GM19238 (cell line): ENCODE data around the gene PRKCE.

Source experiments
- DNase-seq: peaks from one replicate; pipeline ENCODE4 v3.0.0; 2011; ENCODE audit warnings: low spot score; ENCODE audit not compliant: insufficient read length

The PRKCE gene

GRCh38 chr2:45953376-45954027 is 302.0 kb downstream of the PRKCE start:
- DNase-seq: no peak

- DNase-seq: no peak
These were observed 302.9 kb downstream of the PRKCE start for GRCh38 chr2:45954233-45954850.

GRCh38 chr2:45957533-45958227 is 306.2 kb downstream of the PRKCE start:
- DNase-seq: no peak

- DNase-seq: no peak
These were observed 308.8 kb downstream of the PRKCE start for GRCh38 chr2:45960057-45960863.

- no peak for DNase-seq
These were observed 310.9 kb downstream of the PRKCE start for GRCh38 chr2:45962177-45962921.

- DNase-seq: no peak
These were observed 312.3 kb downstream of the PRKCE start for GRCh38 chr2:45963816-45964215.

- no peak for DNase-seq
These were observed 312.9 kb downstream of the PRKCE start for GRCh38 chr2:45964223-45964841.

GRCh38 chr2:45964906-45965305 is 313.4 kb downstream of the PRKCE start:
- no peak for DNase-seq

- no peak for DNase-seq
These were observed 314.5 kb downstream of the PRKCE start for GRCh38 chr2:45965871-45966498.

- DNase-seq: no peak
These were observed 317.6 kb downstream of the PRKCE start for GRCh38 chr2:45968946-45969584.

GRCh38 chr2:45973426-45973825 is 322.0 kb downstream of the PRKCE start:
- no peak for DNase-seq

- DNase-seq: no peak
These were observed 322.6 kb downstream of the PRKCE start for GRCh38 chr2:45974056-45974455.

GRCh38 chr2:45974762-45975408 is 323.4 kb downstream of the PRKCE start:
- no peak for DNase-seq

- DNase-seq: no peak
These were observed 324.5 kb downstream of the PRKCE start for GRCh38 chr2:45975752-45976517.

GRCh38 chr2:45978302-45978859 is 326.9 kb downstream of the PRKCE start:
- DNase-seq: no peak

GRCh38 chr2:45979065-45979464 is 327.6 kb downstream of the PRKCE start:
- no peak for DNase-seq

GRCh38 chr2:45980161-45980865 is 328.8 kb downstream of the PRKCE start:
- DNase-seq: no peak
